ENCODE results near the gene ATOX1. TPM values are rescaled to one million over a fixed set of nuclear protein-coding genes. Genes with fewer than 3 reads are reported as not detected.
"Not testable (repeated sequence)": the region's sequence is repeated elsewhere in the genome, so short reads cannot be mapped to it uniquely, and the experiment has no call there.

Gene ATOX1
- polyA plus RNA-seq, 1 experiment: 156 TPM

GRCh38 chr5:151703780-151704179, 54.7 kb downstream of the ATOX1 start:
- no peaks in the 10 kb centered on the region for H3K36me3 ChIP-seq (ENCODE audit: control insufficient read depth, insufficient read depth, low read length)
- H3K27me3 ChIP-seq (ENCODE audit: control insufficient read depth, insufficient read depth, low read length): no peaks in the 10 kb centered on the region
- TF ChIP-seq CTCF (IDR thresholded peaks at IDR 0.05; ENCODE audit: insufficient read depth, low read depth, low read length): no peak
- CTCF ChIA-PET: interaction anchor here (1.0 to 3.0 kb wide), 4 partner anchors 12 to 17 kb away, joined by 3 to 11 read pairs (median 6); no protein-coding TSS in a partner anchor
- POLR2A ChIA-PET: interaction anchor here (0.5 kb wide), 1 partner anchor 13 kb away, joined by 3 read pairs; no protein-coding TSS in a partner anchor
- no peak for DNase-seq (ENCODE audit: low read depth)
- H3K4me3 ChIP-seq (ENCODE audit: low read depth, low read length): no peak overlapping the region

- no peak overlapping the region for H3K4me3 ChIP-seq (ENCODE audit: low read depth, low read length)
- DNase-seq (ENCODE audit: low read depth): no peak
- ChIA-PET POLR2A (interaction anchor here (1.1 kb wide), 1 partner anchor 16 kb away, joined by 4 read pairs; the partner anchor contains the start of gene SPARC), CTCF (interaction anchor here (1.0 to 3.0 kb wide), 4 partner anchors 12 to 18 kb away, joined by 3 to 11 read pairs (median 6); no protein-coding TSS in a partner anchor)
- H3K27me3 ChIP-seq (ENCODE audit: control insufficient read depth, insufficient read depth, low read length): no peaks in the 10 kb centered on the region
- no peaks in the 10 kb centered on the region for H3K36me3 ChIP-seq (ENCODE audit: control insufficient read depth, insufficient read depth, low read length)
- no peak for TF ChIP-seq CTCF (IDR thresholded peaks at IDR 0.05; ENCODE audit: insufficient read depth, low read depth, low read length)
Observed at GRCh38 chr5:151703227-151703626, 55.2 kb downstream of the ATOX1 start.

- no peaks in the 10 kb centered on the region for H3K27me3 ChIP-seq (ENCODE audit: control insufficient read depth, insufficient read depth, low read length)
- no peak for DNase-seq (ENCODE audit: low read depth)
- H3K4me3 ChIP-seq (ENCODE audit: low read depth, low read length): no peak overlapping the region
- TF ChIP-seq CTCF (IDR thresholded peaks at IDR 0.05; ENCODE audit: insufficient read depth, low read depth, low read length): no peak
- POLR2A ChIA-PET: no interaction called here
- no peaks in the 10 kb centered on the region for H3K36me3 ChIP-seq (ENCODE audit: control insufficient read depth, insufficient read depth, low read length)
- CTCF ChIA-PET: interaction anchor here (2.2 kb wide), 1 partner anchor 18 kb away, joined by 14 read pairs; no protein-coding TSS in a partner anchor
Observed at GRCh38 chr5:151700820-151701219, 57.6 kb downstream of the ATOX1 start.

- CTCF ChIA-PET: interaction anchor here (1.5 to 2.2 kb wide), 3 partner anchors 18 to 44 kb away, joined by 4 to 16 read pairs (median 14); no protein-coding TSS in a partner anchor
- Histone ChIP-seq H3K4me3 (ENCODE audit: low read depth, low read length) (no peak overlapping the region), H3K36me3 (ENCODE audit: control insufficient read depth, insufficient read depth, low read length) (no peaks in the 10 kb centered on the region), H3K27me3 (ENCODE audit: control insufficient read depth, insufficient read depth, low read length) (no peaks in the 10 kb centered on the region)
- no peak for DNase-seq (ENCODE audit: low read depth)
- no peak for TF ChIP-seq CTCF (IDR thresholded peaks at IDR 0.05; ENCODE audit: insufficient read depth, low read depth, low read length)
- POLR2A ChIA-PET: interaction anchor here (0.7 to 1.9 kb wide), 3 partner anchors 13 to 1213 kb away, joined by 7 to 27 read pairs (median 10); partner anchors contain the start of gene SPARC
Observed at GRCh38 chr5:151700296-151700695, 58.1 kb downstream of the ATOX1 start.

- Histone ChIP-seq H3K4me3 (ENCODE audit: low read depth, low read length) (no peak overlapping the region), H3K27me3 (ENCODE audit: control insufficient read depth, insufficient read depth, low read length) (no peaks in the 10 kb centered on the region), H3K36me3 (ENCODE audit: control insufficient read depth, insufficient read depth, low read length) (no peaks in the 10 kb centered on the region)
- DNase-seq (ENCODE audit: low read depth): peak; percentile 93
- ChIA-PET CTCF (interaction anchor here (1.2 to 2.2 kb wide), 5 partner anchors 15 to 45 kb away, joined by 4 to 16 read pairs (median 5); no protein-coding TSS in a partner anchor), POLR2A (interaction anchor here (0.6 to 1.9 kb wide), 16 partner anchors 8 to 1864 kb away, joined by 3 to 27 read pairs (median 5); partner anchors contain the start of genes G3BP1 and SPARC)
- TF ChIP-seq CTCF (IDR thresholded peaks at IDR 0.05; ENCODE audit: insufficient read depth, low read depth, low read length): no peak
Observed at GRCh38 chr5:151699071-151699901, 59.1 kb downstream of the ATOX1 start.

- DNase-seq (ENCODE audit: low read depth); H3K27me3 ChIP-seq (ENCODE audit: control insufficient read depth, insufficient read depth, low read length); H3K4me3 ChIP-seq (ENCODE audit: low read depth, low read length); H3K36me3 ChIP-seq (ENCODE audit: control insufficient read depth, insufficient read depth, low read length): not testable (repeated sequence)
- ChIA-PET POLR2A (interaction anchor here (0.5 to 3.7 kb wide), 7 partner anchors 11 to 73 kb away, joined by 3 to 62 read pairs (median 5); partner anchors contain the start of genes G3BP1 and SPARC), CTCF (interaction anchor here (1.2 to 5.0 kb wide), 5 partner anchors 14 to 46 kb away, joined by 3 to 34 read pairs (median 5); no protein-coding TSS in a partner anchor)
Observed at GRCh38 chr5:151698081-151698480, 60.4 kb downstream of the ATOX1 start.

All from BJ (cell line).